ENCODE results near the gene PRKAG1.

- TF ChIP-seq CTCF (IDR thresholded peaks at IDR 0.05) (no peak), POLR2A (IDR thresholded peaks at IDR 0.05) (no peak)
Observed at GRCh38 chr12:49066120-49066519, 47.5 kb upstream of the PRKAG1 start.
